PC-3 (cell line): ENCODE data around the gene ZFP92. TPM values are rescaled to one million over a fixed set of nuclear protein-coding genes. Genes with fewer than 3 reads are reported as not detected.

Experiments used
- ATAC-seq: fragments of 200-7000 bp; cut with Tn5 transposase; 2 replicates; pipeline ENCODE4 v1.9.1; 2020; ENCODE audit warnings: mild to moderate bottlenecking, moderate library complexity
- BruUV-seq: library from RNA; stranded (reverse); fragments of 400-500 nt; replicated peaks from 2 replicates; lab custom pipeline; 2021; lab: Mats Ljungman, UMichigan
- CTCF ChIA-PET: fragments of 300-600 bp; sonication (Branson Sonifier 250); formaldehyde crosslinking; loops from one replicate; lab custom pipeline; 2022; ENCODE audit warnings: antibody characterized with exemption; lab: Charles Lee
- POLR2A ChIA-PET: fragments of 300-600 bp; sonication (Branson Sonifier 250); formaldehyde crosslinking; loops from one replicate; lab custom pipeline; 2022; ENCODE audit warnings: antibody characterized with exemption; ENCODE audit not compliant: unreplicated experiment; lab: Charles Lee
- DNase-seq: peaks from one replicate; pipeline ENCODE4 v3.0.0-alpha.2; 2015
- H2AFZ ChIP-seq: fragments of 300-600 bp; sonication (generic); 2 replicates; pipeline ENCODE4 v1.6.0; 2016; ENCODE audit warnings: antibody characterized with exemption, low read length
- H3F3A ChIP-seq: fragments of 300-600 bp; sonication (generic); one replicate; pipeline ENCODE4 v1.6.0; 2017; ENCODE audit warnings: antibody characterized with exemption, low read length, control low read depth, mild to moderate bottlenecking; ENCODE audit not compliant: unreplicated experiment
- H3K27ac ChIP-seq: fragments of 300-600 bp; sonication (generic); 2 replicates; pipeline ENCODE4 v1.5.1; 2016; ENCODE audit warnings: mild to moderate bottlenecking, low read length
- H3K27me3 ChIP-seq: fragments of 300-600 bp; sonication (generic); 2 replicates; pipeline ENCODE4 v1.6.1; 2016; ENCODE audit warnings: low read length, mixed read lengths
- H3K36me3 ChIP-seq: fragments of 300-600 bp; sonication (generic); 2 replicates; pipeline ENCODE4 v1.6.1; 2016; ENCODE audit warnings: low read depth, mixed run types, low read length, mixed read lengths
- H3K4me1 ChIP-seq: fragments of 300-600 bp; sonication (generic); 2 replicates; pipeline ENCODE4 v1.5.1; 2016; ENCODE audit warnings: low read length; ENCODE audit not compliant: insufficient read depth
- H3K4me2 ChIP-seq: fragments of 300-600 bp; sonication (generic); 2 replicates; pipeline ENCODE4 v1.6.0; 2016; ENCODE audit warnings: low read length
- H3K4me3 ChIP-seq: fragments of 300-600 bp; sonication (generic); 2 replicates; pipeline ENCODE4 v1.5.1; 2016; ENCODE audit warnings: mild to moderate bottlenecking, low read length, mixed read lengths
- H3K79me2 ChIP-seq: fragments of 300-600 bp; sonication (generic); 2 replicates; pipeline ENCODE4 v1.6.1; 2017; ENCODE audit warnings: low read length, mixed read lengths
- H3K9ac ChIP-seq: fragments of 300-600 bp; sonication (generic); 2 replicates; pipeline ENCODE4 v1.6.0; 2016; ENCODE audit warnings: mild to moderate bottlenecking, low read length
- H3K9me2 ChIP-seq: fragments of 300-600 bp; sonication (generic); replicated peaks from 2 replicates; pipeline ENCODE4 v1.6.1; 2016; ENCODE audit warnings: mixed run types, low read length, mixed read lengths
- H3K9me3 ChIP-seq: fragments of 300-600 bp; sonication (generic); 2 replicates; pipeline ENCODE4 v1.6.1; 2016; ENCODE audit warnings: low read length, mixed read lengths
- H4K20me1 ChIP-seq: fragments of 300-600 bp; sonication (generic); 2 replicates; pipeline ENCODE4 v1.6.1; 2016; ENCODE audit warnings: low read length, mixed read lengths
- CTCF ChIP-seq: fragments of 300-600 bp; sonication (generic); conservative IDR thresholded peaks from 2 replicates; pipeline ENCODE4 v1.5.1; 2017; ENCODE audit warnings: antibody characterized with exemption, low read depth, mild to moderate bottlenecking, low read length
- EZH2 ChIP-seq: fragments of 300-600 bp; sonication (generic); IDR thresholded peaks from one replicate; pipeline ENCODE4 v1.6.1; 2017; ENCODE audit warnings: antibody characterized with exemption, mild to moderate bottlenecking, low read length; ENCODE audit not compliant: unreplicated experiment
- EZH2phosphoT487 ChIP-seq: fragments of 300-600 bp; sonication (generic); IDR thresholded peaks from 2 replicates; pipeline ENCODE4 v1.6.1; 2018; ENCODE audit warnings: mild to moderate bottlenecking, antibody characterized with exemption, low read length, borderline replicate concordance
- intact Hi-C: fragments of 100-400 bp; cut with micrococcal nuclease; formaldehyde crosslinking; loops from 2 replicates; pipeline ENCODE4 v1.9.0; 2023
- total RNA-seq: library from RNA; depleted of rRNA; stranded (reverse); fragments of >200 nt; gene quantifications from 2 replicates; pipeline ENCODE4 v1.2.3, GENCODE V29; 2014

The ZFP92 gene
- total RNA-seq, 1 experiment from 2014 or later: not detected

DNA sequence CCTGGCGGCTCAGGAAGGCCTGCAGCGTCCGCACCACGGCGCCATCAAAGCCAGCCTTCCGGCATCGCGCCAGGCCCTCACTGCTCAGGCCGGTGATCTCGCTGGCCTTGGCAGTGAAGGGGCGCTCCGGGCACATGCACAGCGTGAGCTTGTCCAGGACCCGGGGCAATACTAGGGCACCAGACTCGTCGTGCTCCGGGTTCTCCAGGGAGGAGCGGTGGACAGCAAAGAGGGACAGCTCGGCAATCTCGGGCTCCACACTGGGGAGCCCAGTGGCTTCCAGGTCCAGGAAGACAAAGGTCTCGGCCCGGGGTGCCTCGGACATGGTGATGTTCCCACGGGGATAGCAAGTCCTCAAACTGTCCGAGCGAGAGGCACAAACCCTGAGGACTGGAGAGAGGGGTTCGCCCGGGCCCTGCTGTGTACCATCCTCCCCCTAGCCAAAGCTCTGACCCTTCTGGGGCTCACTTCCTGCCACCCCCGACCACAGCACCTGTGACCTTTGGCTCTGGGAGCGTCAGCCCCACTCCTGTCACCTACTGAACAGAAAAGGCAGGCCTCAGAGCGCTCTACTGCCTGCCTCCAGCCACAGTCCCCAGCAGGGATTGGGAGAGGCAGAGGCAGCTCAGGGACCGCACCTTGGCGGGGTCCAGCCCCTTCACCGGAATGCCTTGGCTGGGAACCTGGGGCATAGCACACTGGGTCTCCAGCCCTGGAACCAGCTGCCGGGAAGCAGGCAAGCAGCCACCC lies 34.0 kb downstream of the ZFP92 start:
- Histone ChIP-seq H3F3A (no peaks in the 10 kb centered on the region), H3K4me3 (no peak overlapping the region), H3K9me2 (no peaks in the 10 kb centered on the region), H3K27ac (no peak overlapping the region), H3K9me3 (no peaks in the 10 kb centered on the region), H2AFZ (no peak overlapping the region), H3K79me2 (no peaks in the 10 kb centered on the region), H3K27me3 (no peaks in the 10 kb centered on the region), H3K9ac (no peak overlapping the region), H3K36me3 (no peaks in the 10 kb centered on the region), H4K20me1 (no peaks in the 10 kb centered on the region), H3K4me2 (no peak overlapping the region), H3K4me1 (peaks cover 6% of the 10 kb centered on the region; the same call in 1 of the 2 replicates)
- intact Hi-C loops: no loop called here
- no TSS peak for BruUV-seq
- no peak for TF ChIP-seq CTCF
- no peak for TF ChIP-seq EZH2
- TF ChIP-seq EZH2phosphoT487: no peak
- POLR2A ChIA-PET: no interaction called here
- no peak for DNase-seq
- CTCF ChIA-PET: no interaction called here
- ATAC-seq: no peak

- Histone ChIP-seq H3F3A (no peaks in the 10 kb centered on the region), H4K20me1 (no peaks in the 10 kb centered on the region), H3K9me3 (no peaks in the 10 kb centered on the region), H3K9me2 (no peaks in the 10 kb centered on the region), H3K27ac (no peak within 1 kb of the TSS), H2AFZ (no peak within 1 kb of the TSS), H3K4me1 (peaks cover 6% of the 10 kb centered on the region; the same call in 1 of the 2 replicates), H3K27me3 (no peaks in the 10 kb centered on the region), H3K36me3 (no peaks in the 10 kb centered on the region), H3K9ac (no peak within 1 kb of the TSS), H3K4me2 (no peak within 1 kb of the TSS), H3K4me3 (no peak within 1 kb of the TSS), H3K79me2 (no peaks in the 10 kb centered on the region)
- intact Hi-C loops: no loop called here
- CTCF ChIA-PET: no interaction called here
- DNase-seq (no peak), ATAC-seq (no peak)
- no TSS peak for BruUV-seq
- TF ChIP-seq EZH2 (no peak), CTCF (no peak), EZH2phosphoT487 (no peak)
- POLR2A ChIA-PET: no interaction called here
Observed at GRCh38 chrX:153445856-153446635, 34.8 kb downstream of the ZFP92 start, which contains the start of gene TREX2. Gene TREX2, minus strand, starts transcription at chrX:153446056. Its CDS starts 626 bp downstream, at chrX:153445430.
